IPS-18c (cell line): Measurements from ENCODE around the gene SI.
"Not testable (repeated sequence)": the region's sequence is repeated elsewhere in the genome, so short reads cannot be mapped to it uniquely, and the experiment has no call there.

Source experiments
- H3K4me3 ChIP-seq: 2 replicates; pipeline ENCODE4 v1.7.0; 2013; ENCODE audit warnings: low read depth, mild to moderate bottlenecking, low read length, moderate library complexity; ENCODE audit not compliant: insufficient read depth
- H3K9me3 ChIP-seq: one replicate; pipeline ENCODE4 v1.6.1; 2013; ENCODE audit warnings: mild to moderate bottlenecking, low read length, moderate library complexity; ENCODE audit not compliant: control insufficient read depth, insufficient read depth

The SI gene

DNA sequence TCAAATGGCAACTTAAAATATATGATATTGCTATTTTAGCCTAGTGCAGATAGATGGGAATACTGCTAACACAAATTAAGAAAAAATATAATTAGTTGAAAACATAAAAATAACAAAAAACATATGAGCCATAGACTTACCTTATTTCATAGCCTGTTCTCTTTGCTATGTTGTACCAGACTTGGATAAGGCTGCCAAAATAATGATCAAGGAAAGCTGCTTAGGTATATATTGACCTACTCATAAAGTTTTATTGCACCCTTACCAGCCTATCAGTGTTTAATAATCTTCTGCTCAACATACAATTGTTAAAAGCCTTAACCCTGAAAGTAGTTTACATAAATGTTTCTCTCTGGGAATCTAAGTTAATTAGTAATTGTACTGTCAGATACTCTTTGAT, at the start of gene SI:
Gene SI (minus strand): TSS at position 204 of the 400 bp plus-strand sequence. CDS start 2,484 bp downstream, outside the sequence.
- H3K9me3 ChIP-seq, result no peaks in the 10 kb centered on the region
- no peak within 1 kb of the TSS for H3K4me3 ChIP-seq

DNA sequence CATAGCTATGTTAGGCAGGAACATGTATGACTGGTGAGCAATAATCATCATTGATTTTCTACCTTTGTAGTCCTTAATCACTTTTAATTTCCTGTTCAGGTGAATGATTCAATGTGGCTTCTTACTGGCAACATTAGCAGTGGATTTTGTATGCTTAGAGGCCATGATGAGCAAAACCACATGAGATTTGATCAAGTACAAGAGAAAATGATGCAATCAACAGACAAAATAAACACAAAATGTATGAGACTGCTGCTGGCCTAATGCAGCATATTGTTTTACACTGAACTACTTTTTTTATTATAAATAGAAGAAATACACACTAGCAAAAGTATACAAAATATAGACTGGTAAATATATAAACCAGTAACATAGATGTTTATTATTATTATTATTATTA, 47.5 kb upstream of the SI start:
- H3K9me3 ChIP-seq, result peaks cover 2% of the 10 kb centered on the region
- H3K4me3 ChIP-seq, result no peak overlapping the region

DNA sequence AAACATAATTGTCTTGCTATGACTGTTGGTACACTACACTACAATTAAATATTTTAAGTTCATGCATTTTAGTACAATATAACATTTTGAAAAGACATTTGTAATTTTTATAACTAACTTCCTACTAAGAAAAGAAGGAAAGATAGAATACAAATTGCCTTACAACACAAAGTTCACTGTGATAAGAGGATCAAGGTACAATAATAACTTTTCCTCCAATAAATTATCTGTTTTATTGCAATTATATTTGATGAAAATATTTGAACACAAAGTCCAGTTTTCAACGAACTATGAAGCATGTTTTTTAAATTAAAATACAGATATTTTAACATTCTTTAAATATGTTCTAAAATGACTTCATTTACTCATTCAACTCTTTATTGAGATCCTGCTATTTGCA, 33.1 kb upstream of the SI start:
- Histone ChIP-seq H3K9me3 (no peaks in the 10 kb centered on the region), H3K4me3 (no peak overlapping the region)

DNA sequence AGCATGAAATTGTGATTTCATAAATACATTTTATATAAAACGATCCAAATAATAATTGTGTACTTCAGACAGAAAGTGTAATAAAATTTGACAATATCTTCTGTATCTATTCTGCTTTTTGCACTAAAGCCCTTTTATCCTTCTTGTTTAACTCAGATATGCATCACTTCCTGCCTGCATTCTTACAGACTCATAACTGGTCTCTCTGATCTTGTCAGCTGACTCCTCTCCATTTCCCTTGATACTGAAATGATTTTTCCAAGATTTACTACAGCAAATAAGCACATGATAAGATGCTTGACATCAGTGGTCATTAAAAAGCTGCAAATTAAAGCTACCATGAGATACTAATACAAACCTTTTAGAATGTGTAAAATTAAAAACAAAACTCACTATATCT, 25.3 kb upstream of the SI start:
- no peaks in the 10 kb centered on the region for H3K9me3 ChIP-seq
- H3K4me3 ChIP-seq, result no peak overlapping the region

DNA sequence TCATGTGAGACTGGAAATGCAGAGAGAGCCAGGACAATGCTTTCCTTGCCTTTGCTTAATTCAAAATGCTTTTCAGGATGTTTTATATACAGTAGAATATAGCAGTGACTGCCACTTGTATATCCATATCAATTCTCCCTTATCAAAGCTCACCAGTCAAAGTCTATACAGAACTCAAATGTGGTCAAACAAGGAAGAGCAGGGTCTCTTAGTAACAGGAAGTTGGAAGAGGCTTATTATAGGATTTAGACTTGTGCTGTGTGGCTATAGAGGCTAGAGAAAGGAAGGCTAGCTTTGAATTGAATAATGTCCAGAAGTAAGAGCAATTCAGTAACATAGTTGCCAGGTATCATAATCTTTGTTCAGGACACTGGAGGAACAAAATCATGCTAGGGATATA, 4.4 kb upstream of the SI start:
- no peak overlapping the region for H3K4me3 ChIP-seq
- H3K9me3 ChIP-seq, result no peaks in the 10 kb centered on the region

DNA sequence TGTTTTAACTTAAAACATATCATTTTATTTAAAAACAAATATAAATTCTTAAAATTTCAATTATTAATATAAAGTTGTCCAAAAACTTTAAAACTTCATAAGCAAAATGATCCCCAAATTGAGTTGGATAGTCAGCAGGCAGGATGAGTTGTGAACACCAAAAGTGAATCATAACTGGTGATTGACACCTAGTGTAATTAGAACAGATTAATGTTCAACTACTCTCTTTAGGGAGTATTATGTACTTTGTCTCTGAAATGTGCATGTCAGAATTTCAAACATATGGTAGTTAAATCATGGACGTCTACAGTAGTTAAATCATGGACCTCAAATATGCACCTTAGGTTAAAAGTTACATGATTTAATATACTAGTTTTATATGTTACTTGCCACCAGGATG, 2.9 kb upstream of the SI start:
- Histone ChIP-seq H3K4me3 (no peak overlapping the region), H3K9me3 (no peaks in the 10 kb centered on the region)

DNA sequence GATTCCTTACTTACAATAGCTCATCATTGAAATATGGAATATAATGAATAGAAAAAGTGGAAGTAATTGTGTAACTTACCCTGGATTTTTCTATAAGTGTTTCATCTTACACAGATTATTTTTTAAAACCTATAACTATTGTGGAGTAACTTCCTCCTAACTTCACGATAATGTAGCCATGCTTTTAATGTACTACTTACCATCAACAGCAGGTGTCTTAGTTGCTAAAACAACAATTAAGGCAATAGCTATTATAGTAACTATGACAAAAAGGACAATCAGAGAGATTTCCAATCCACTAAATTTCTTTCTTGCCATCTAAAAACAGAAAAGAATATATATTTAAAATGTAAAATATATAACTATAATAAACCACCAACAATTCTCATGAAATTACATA, 2.6 kb downstream of the SI start:
- no peaks in the 10 kb centered on the region for H3K9me3 ChIP-seq
- H3K4me3 ChIP-seq, result no peak overlapping the region

DNA sequence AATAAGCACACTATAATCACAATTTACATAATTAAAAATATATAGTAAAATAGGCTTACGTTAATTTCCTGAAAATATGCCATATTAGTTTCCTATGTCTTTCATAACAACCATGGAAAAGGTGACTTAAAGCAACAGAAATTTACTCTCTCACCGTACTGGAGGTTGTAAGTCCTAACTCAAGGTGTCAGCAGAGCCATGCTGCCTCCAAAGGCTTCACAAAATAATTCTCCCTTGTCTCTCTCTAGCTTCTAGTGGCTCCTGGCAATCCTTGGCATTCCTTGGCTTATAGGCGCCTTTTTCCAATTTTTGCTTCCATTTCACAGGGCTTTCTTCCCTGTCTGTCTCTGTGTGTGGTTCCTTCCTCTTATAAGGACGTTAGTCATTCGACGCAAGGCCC, 7.6 kb downstream of the SI start:
- Histone ChIP-seq H3K4me3 (no peak overlapping the region), H3K9me3 (no peaks in the 10 kb centered on the region)

DNA sequence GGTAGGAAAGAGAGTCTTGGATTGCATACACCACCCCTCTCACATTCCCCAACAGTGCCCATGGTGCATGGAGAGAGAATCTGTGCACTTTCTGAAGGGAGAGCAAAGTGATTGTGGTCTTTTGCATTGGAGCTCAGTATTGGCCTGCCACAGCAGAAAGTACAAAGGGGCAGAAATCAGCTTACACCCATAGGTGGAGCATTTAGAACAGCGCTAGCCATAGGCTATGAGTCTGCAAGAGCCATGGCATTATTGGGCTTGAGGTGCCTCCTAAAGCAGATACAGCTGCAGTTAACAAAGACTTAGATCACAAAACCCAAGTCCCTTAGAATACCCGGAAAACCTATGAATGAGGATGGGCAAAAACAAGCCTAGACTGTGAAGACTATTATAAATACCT, 21.8 kb downstream of the SI start:
- H3K9me3 ChIP-seq, result no peaks in the 10 kb centered on the region

DNA sequence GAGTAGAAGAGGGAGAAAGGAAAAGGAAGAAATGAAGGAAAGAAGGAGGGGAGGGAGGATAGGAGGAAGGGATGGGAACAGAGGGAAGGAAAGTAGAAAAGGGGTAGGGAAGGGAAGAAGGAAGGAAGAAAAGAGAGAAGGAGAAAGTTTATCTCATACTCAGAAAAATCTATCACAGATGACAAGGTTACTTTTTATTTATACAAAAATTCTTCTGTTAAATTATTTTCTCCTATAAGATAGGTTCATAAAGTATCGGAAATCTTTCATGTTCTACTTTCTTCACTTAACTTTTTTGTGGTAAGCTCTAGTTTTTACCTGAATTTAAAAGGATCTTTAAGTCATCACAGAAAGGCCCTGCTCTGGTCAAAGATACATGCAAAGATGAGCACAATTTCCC, 38.1 kb downstream of the SI start:
- no peaks in the 10 kb centered on the region for H3K9me3 ChIP-seq
- no peak overlapping the region for H3K4me3 ChIP-seq

More for the DNA sequence above, 21.8 kb downstream of the SI start:
- no peak overlapping the region for H3K4me3 ChIP-seq

DNA sequence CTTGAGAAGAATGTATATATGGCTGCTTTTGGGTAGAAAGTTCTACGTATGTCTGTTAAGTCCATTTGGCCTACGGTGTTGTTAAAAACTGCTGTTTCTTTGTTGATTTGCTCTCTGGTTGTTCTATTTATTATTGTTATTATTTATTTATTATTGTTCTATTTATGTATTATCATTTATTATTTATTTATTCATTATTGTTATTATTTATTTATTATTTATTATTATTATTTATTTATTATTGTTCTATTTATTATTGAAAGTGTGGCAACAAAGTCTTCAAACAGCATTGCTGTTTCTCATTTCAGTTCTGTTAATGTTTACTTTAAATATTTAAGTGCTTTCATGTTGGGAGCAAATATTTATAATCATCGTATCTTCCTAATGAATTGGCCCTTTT, 66.7 kb downstream of the SI start:
- Histone ChIP-seq H3K9me3 (no peaks in the 10 kb centered on the region), H3K4me3 (no peak overlapping the region)

DNA sequence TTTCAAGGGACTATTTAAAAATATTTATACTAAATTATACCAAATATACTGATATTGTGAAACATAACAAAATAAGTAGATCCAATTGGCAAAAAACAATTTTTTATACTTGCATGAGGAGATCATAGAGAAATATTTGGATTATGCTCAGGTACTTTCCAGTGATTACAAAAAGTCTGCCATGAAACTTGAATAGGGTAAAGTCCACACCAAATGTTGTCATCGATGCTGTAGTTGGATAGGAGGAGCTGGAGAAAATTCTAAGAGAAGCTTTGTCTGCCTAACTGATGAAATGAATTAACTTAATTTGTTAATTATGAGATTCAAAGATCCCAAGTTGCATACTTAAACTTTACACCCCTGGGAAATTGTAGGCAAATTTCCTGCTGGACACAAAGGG, 93.3 kb downstream of the SI start:
- H3K9me3 ChIP-seq, result no peaks in the 10 kb centered on the region
- no peak overlapping the region for H3K4me3 ChIP-seq

DNA sequence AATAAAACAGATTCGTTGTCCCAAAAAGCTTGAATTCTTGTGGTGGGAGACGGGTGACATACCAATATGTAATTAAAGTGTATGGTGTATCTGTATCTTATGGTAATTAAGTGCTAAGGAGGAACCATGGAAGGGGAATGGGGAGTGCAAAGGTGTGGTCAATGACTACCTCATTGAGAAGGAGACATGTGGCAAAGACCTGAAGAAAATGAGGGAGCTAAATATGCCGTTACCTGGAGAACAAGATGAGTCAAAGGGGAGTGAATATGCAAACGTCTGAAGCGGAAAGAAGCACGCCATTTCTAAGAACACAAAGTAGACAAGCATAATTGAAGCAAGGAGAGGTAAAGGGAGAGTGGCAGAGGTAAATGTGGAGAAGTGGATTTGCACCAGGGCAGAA, 115.7 kb downstream of the SI start:
- no peaks in the 10 kb centered on the region for H3K9me3 ChIP-seq
- no peak overlapping the region for H3K4me3 ChIP-seq

DNA sequence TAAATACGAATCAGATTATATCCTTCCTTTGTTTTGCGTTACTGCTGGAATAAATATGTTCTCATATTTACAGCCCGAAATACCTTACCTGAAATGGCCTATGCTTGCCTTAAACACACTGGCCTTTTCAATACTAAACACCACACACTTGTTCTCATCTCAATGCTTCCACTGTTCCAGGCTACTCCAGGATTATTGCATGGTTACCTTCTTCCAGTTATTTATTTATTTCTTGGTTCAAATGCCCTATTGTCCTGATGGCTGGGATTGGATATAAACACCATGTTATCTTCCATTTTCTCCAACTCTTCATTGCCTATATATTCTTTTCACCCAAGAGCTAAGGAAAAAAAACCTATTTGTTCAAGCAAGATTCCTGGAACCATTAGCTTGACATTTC, 125.3 kb downstream of the SI start:
- H3K4me3 ChIP-seq, result no peak overlapping the region

DNA sequence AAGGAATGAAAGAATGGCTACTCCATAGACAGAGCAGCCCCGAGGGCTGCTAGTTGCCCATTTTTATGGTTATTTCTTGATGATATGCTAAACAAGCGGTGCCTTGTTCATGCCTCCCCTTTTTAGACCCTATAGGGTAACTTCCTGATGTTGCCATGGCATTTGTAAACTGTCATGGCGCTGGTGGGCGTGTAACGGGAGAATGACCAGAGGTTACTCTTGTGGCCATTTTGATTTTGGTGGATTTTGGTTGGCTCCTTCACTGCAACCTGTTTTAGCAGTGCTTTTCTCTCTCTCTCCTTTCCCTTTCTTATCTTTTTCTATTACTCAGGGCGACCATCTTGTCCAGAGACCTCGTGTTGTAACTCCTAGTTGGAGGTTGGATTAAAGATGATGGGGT, 126.9 kb downstream of the SI start:
- H3K9me3 ChIP-seq, H3K4me3 ChIP-seq: not testable (repeated sequence)

More for the DNA sequence above, 125.3 kb downstream of the SI start:
- no peaks in the 10 kb centered on the region for H3K9me3 ChIP-seq

DNA sequence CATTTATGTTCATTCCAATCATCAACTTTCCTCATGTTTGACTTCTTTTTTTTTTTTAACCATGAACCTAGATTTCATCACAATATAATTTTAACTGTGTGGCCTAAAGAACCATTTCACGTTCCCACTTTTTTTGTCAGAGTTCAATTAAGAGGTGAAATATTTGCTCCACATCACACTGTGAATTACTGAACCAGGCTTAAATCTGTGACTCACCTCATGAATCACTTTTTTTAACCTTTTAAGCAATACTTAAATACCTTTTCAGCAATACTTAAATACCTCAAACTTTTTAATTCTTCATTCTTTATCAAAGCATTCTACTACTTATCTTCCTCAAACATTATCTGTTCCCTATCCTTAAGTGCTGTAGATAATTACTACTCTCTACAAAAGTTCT, 137.6 kb downstream of the SI start:
- H3K9me3 ChIP-seq, result no peaks in the 10 kb centered on the region
- no peak overlapping the region for H3K4me3 ChIP-seq

DNA sequence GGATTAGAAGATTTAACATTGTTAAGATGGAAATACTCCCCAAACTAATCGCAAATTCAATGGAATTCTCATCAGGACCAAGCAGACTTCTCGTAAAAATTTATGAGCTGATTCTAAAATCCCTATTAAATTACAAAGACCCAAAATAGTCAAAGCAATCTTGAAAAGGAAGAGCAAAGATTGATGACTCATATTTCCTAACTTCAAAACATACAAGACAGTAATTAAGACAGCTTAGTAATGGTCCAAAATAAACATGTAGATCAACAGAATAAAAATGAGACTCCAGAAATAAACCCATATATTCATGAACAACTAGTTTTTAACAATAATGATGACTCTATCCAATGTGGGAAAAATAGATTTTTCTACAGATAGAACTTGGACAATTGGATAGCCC, 148.7 kb downstream of the SI start:
- Histone ChIP-seq H3K9me3 (no peaks in the 10 kb centered on the region), H3K4me3 (no peak overlapping the region)
